ENCODE measurements around the gene DHFR2.

DNA sequence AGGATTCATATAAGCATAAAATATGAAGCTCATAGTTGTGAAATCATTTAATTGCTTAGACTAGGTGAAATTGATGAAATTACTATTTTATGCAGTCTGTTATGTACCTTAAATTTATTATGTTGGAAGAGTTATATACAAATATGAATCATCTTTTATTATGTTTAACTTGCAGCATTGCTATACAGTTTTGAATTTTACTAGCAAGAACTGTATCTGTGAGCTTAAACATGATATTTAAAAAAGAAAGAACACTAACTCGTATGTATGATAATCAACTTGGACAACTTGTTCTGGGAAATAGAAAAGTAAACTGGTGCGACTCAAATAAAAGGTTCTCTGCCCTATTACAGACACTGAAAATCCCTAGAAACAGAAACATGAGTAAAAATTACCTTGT, 36.1 kb downstream of the DHFR2 start:
- TF ChIP-seq, protein P1, sequence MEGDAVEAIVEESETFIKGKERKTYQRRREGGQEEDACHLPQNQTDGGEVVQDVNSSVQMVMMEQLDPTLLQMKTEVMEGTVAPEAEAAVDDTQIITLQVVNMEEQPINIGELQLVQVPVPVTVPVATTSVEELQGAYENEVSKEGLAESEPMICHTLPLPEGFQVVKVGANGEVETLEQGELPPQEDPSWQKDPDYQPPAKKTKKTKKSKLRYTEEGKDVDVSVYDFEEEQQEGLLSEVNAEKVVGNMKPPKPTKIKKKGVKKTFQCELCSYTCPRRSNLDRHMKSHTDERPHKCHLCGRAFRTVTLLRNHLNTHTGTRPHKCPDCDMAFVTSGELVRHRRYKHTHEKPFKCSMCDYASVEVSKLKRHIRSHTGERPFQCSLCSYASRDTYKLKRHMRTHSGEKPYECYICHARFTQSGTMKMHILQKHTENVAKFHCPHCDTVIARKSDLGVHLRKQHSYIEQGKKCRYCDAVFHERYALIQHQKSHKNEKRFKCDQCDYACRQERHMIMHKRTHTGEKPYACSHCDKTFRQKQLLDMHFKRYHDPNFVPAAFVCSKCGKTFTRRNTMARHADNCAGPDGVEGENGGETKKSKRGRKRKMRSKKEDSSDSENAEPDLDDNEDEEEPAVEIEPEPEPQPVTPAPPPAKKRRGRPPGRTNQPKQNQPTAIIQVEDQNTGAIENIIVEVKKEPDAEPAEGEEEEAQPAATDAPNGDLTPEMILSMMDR (IDR thresholded peaks at IDR 0.05), result no peak
- no peak for TF ChIP-seq POLR2A (IDR thresholded peaks at IDR 0.05)
